Mucosa of gallbladder (tissue), 1 donor: ENCODE data around the gene PRPH. TPM values are rescaled to one million over a fixed set of nuclear protein-coding genes. Genes with fewer than 3 reads are reported as not detected.
"Not testable (repeated sequence)": the region's sequence is repeated elsewhere in the genome, so short reads cannot be mapped to it uniquely, and the experiment has no call there.

Experiments
- DNase-seq: peaks from one replicate; pipeline ENCODE4 v3.0.0-alpha.2; 2020; ENCODE audit warnings: low spot score
- total RNA-seq: library from RNA; stranded (reverse); gene quantifications from one replicate; pipeline ENCODE4 v1.2.1, GENCODE V29; 2021
- donor health status: DM: no; HTN: no; CAD: no.

Gene PRPH
- total RNA-seq, 1 donor from 2014 or later: 6.3 TPM

DNA sequence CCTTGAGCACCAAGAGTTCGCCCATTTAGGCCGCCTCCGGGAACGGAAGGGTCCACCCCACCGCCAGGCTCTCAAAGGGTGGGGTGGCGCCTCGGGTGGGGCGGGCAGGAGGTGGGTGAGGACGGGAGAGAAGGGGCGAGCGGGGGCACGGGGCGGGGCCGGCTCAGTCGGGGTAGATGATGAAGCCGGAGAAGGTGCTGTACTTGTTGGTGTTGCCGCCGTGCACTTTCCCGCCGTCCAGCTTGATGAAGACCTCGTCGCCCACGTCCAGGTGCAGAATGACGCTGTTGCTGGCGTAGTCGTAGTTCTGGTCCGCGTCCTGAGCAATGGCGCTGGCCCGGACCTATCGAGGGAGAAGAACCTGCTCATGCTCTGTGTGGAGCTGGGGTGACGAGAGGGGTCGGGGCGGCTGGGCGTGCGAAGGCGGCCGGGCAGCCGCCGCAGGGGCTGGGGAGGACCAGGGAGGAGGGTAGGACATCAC lies 38.0 kb downstream of the PRPH start:
- DNase-seq: no peak

- not testable (repeated sequence) for DNase-seq
Measured at GRCh38 chr12:49333778-49334177, 38.8 kb downstream of the PRPH start.

DNA sequence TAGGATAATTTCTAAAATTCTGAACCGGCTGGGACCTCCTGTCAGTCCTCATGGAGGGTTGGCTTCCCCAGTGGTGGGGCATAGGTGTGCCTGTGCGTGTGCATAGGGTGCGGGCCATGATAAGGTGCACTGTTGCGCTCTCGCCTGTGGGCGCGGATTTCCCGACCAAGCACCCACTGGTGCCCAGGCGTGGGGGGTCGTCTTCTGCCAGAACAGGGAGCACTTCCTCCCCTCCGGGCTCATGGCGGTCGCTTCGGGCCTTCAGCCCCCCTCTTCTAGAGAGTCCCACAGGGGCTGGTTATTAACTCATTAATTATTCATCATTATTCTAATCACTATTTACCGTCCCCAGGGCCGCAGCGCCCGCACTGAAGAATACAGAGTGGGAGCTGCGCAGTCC lies 39.3 kb downstream of the PRPH start:
- no peak for DNase-seq

DNA sequence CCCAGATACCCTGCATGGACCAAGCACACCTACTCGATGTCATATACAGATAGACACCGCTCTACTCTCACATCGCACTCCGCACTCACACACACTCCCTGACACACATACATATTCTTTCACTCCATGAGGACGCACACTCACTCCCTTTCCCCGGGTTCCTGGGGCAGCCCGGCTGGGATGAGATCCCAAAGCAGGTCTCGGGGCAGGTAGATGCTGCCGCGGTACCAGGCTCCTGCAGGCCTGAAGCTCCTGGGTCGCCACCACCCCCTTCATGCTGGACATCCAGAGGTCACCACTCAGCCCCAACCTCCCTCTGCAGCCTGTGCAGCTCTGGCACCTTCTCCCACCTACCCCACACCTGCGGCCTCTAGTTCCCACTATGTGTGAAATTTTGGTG lies 39.7 kb downstream of the PRPH start:
- DNase-seq: no peak

DNA sequence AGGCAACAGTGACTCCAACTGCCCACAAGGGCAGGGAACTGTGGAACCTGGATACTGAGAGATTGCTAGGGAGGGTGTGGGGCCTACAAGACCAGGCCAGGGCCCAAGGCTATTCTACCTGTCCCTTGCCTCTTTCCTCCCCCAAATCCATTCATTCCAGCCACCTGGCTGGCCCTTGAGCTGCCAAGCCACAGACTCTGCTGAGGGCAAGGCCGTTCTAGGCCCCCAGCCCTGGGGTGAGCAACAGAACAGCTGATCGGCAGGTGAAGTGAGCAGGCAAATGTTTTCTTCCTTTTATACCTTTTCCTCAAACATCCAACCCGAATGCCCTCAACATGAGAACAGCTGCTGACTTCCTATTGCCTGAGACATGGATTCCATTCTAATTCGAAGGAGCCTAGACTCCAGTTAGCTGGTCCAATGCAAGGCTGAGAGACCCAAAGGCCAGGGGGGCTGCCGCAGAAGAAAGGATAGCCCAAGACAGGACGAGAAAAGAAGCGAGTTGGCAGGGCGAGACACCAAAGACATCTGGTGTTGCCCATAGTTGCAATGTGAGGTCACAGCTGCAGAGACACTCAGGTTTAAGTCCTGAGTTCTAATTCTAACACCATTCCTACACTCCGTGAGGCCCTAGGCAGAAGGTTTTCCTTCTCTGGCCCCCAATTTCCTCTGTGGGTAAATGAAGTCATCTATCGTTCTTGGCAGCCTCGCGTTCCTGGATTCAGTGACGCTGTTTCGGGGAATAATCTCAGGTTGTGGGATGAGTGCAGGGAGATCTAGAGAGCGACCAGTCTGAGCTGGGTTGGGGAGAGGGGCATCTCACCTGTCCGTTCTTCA lies 40.4 kb downstream of the PRPH start:
- DNase-seq: no peak

DNA sequence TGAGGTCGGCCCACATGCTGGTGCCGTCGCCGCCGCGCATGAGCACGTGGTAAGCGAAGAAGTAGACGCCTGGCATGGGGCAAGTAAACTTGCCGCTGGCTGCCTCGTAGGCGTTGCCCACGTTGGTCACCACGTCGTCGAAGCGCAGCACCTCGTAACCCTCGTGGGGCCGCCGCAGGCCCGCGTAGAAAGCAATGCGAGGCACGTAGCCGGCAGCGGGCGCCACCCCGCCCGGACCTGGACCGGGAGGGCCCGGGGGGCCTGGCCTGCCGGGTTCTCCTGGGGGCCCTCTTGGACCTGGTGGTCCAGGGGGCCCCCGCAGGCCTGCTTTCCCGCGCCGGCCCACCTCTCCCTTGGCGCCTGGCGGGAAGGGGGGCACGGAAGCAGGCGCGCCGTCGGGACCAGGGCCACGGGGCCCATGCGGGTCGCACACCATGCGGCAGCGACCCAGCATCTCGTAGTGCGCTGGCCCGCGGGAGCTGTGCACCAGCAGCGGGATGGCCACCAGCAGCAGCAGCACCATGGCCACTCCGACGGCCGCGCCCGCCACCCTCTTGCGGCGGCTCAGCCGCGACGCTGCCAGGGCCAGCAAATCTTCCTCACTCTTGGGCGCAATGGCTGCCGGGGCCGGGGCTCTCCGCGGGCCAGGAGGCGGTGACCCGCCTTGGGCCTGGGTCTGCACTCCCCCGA lies 41.2 kb downstream of the PRPH start:
- no peak for DNase-seq

GRCh38 chr12:49336645-49337584 lies 42.0 kb downstream of the PRPH start, which contains the start of gene C1QL4:
Gene C1QL4 (minus strand): TSS chr12:49337188. CDS start chr12:49336477, 711 bp downstream.
- peak; percentile 82 for DNase-seq

DNA sequence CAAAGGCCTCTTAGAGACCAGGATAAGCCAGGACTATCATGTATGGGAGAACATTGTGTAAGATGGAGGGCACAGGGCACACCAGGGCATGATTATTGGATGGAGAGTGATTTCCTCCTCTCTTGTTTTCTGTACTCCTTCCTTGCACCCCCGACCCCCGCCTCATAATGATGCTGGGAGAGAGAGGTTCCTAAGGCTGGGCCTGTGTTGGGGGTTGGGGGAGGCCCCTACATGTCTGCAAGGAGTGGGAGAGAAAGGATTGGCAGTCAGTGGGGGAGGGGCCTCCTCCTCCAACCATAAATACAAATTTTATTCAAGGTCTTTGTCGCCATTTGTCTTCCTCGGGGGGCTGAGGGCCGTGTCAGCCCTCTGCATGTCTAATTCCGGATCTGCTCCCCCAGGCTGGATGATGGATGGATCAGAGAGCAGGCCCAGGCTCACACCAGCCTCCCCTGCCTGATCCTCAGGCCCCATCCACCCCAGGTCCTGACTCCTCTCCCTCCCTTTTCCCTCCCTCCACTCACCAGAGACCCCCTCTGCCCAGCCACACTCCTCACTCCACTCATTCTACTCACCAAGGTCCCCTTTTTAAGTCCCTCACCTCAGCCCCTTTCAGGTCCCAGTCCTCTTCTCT lies 44.0 kb downstream of the PRPH start:
- DNase-seq: no peak

- no peak for DNase-seq
Measured at GRCh38 chr12:49339464-49339861, 44.5 kb downstream of the PRPH start.

GRCh38 chr12:49340095-49340870 lies 45.3 kb downstream of the PRPH start:
- DNase-seq: no peak

DNA sequence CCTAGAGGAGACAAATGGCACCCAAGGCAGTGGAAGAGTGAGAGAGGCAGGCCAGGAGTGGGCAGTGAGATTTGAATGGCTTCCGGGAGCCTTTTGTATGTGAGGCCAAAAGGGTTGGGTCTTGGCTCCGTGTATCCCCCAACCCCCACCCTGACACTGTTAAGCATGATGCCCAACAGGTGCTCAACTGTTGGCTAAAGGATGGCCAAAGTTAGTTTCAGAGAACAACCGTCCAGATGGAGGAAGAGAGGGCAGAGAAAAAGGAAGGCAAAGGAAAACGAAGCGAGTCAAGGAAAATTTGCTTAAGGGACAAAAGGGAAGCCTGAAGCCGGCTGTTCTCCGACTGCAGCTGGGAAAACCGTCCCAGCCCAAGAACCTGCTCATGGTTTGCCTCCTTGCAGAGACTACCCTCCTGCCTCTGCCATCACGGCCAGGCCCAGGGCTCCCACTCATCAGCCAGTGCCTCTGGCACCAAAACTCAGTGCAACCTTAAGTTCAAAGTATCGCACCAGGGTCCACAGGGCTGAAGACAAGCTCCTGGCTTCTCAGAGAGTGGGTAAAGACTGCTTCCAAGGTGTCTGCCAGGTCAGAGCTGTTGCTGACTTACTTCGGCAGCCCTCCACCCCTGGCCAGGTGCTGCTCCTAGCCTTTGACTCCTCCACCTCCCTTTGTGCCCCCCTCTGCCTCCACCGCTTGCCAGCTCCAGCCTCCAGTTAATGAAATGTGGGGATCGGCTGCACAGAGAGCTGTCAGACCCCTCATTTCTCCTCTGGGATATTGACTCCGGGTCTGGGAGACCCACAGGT lies 46.2 kb downstream of the PRPH start:
- no peak for DNase-seq

DNA sequence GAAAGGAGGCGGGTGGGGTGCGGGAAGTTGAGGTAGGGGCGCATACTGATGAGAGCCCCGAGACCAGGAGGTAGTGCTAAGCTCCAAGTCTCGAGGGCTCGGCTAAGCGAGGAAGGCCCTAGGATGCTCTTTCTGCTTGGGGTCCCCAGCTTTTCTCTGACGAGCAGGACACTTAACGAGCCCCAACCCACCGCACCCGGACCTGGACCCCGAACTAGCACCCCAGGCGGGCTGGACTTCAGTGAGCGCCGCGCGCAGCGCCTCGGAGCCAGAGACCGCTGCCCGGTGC lies 46.8 kb downstream of the PRPH start:
- DNase-seq: no peak

GRCh38 chr12:49342066-49342913 lies 47.3 kb downstream of the PRPH start:
- peak; percentile 74 for DNase-seq

GRCh38 chr12:49342914-49343731 lies 48.2 kb downstream of the PRPH start:
- no peak for DNase-seq

DNA sequence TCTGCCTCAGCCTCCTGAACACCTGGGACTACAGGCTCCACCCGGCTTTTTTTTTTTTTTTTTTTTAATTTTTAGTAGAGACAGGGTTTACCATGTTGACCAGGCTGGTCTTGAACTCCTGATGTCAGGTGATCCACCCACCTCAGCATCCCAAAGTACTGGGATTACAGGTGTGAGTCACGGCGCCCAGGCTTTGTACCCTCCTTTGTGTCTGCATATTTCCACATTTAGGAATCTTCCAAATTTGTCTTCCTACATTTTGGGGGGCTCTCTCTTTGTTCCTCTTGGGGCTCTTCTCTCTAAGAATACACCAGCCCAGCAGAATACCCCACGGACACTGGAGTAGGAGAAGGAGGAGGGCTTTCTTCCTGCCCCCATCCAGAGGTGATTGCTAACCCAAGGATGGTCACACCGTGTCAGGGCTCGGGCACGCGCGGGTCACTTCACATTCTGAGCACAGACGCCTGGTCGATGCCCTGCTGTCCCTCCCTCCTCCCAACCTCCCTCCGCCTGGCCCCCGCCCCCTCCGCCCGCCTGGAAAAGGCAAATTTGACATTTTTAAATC lies 49.6 kb downstream of the PRPH start:
- DNase-seq: no peak

DNA sequence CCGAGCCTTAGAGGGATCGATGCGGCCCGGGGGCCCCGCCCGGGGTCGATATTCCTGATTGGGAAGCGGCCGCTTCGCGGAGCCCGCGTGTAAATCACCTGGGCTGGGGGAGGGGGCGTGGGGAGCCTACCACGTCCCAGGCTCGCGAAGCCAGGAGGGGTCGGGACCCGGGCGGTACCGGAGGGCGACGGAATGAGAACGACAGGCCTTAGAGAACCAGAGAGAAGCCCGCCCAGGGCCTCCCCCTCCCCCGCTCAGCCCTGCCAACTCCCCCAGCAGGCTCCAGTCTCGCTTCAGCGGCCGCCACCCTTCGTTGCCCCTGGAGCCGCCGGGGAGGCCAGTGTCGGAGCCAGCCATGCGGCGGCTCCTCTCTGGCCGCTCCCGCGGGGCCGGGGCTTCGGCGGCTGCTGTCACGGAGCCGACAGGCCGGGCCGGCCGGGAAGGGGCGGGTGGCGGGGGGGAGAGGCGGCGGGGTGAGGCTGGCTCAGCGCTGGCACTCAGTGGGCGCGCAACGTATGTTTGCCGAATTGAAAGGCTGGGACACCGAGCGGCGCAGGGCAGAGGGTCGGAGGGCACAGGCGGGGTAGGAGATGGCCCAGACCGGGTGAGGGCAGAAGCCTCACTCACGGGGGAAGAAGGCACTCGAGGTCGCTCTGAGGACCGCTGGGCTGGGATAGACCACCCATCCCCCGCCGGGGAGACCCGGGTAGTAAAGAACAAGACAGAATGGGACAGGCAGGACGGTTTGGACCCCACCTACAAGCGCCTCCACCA lies 50.3 kb downstream of the PRPH start:
- no peak for DNase-seq
